Neural progenitor cell (in vitro differentiated cells): ENCODE measurements around the gene EIF2B5.

ENCODE experiments used
- EZH2 ChIP-seq: fragments of 200-600 bp; sonication (generic); IDR thresholded peaks from 2 replicates; pipeline ENCODE4 v1.6.1; 2017; ENCODE audit warnings: antibody characterized with exemption, mild to moderate bottlenecking, moderate library complexity
- EZH2phosphoT487 ChIP-seq: fragments of 200-600 bp; sonication (generic); IDR thresholded peaks from 2 replicates; pipeline ENCODE4 v1.6.1; 2017; ENCODE audit warnings: antibody characterized with exemption
- TF ChIP-seq, protein P1 (sequence below): fragments of 200-600 bp; sonication (generic); IDR thresholded peaks from 2 replicates; pipeline ENCODE4 v1.5.1; 2017; ENCODE audit warnings: antibody characterized with exemption, mild to moderate bottlenecking

- TF ChIP-seq EZH2 (no peak), EZH2phosphoT487 (no peak)
- TF ChIP-seq, protein P1, sequence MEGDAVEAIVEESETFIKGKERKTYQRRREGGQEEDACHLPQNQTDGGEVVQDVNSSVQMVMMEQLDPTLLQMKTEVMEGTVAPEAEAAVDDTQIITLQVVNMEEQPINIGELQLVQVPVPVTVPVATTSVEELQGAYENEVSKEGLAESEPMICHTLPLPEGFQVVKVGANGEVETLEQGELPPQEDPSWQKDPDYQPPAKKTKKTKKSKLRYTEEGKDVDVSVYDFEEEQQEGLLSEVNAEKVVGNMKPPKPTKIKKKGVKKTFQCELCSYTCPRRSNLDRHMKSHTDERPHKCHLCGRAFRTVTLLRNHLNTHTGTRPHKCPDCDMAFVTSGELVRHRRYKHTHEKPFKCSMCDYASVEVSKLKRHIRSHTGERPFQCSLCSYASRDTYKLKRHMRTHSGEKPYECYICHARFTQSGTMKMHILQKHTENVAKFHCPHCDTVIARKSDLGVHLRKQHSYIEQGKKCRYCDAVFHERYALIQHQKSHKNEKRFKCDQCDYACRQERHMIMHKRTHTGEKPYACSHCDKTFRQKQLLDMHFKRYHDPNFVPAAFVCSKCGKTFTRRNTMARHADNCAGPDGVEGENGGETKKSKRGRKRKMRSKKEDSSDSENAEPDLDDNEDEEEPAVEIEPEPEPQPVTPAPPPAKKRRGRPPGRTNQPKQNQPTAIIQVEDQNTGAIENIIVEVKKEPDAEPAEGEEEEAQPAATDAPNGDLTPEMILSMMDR: no peak
Observed at GRCh38 chr3:184096811-184097383, 38.3 kb upstream of the EIF2B5 start, which contains the start of gene HTR3E.
